IPS DF 4.7 (cell line): ENCODE measurements around the gene CSGALNACT2.
"Not testable (repeated sequence)": the region's sequence is repeated elsewhere in the genome, so short reads cannot be mapped to it uniquely, and the experiment has no call there.

ENCODE experiments used
- DNase-seq: peaks from one replicate; pipeline ENCODE4 v3.0.0-alpha.2; 2013; ENCODE audit warnings: low spot score; ENCODE audit errors: extremely low read depth

Gene CSGALNACT2

DNA sequence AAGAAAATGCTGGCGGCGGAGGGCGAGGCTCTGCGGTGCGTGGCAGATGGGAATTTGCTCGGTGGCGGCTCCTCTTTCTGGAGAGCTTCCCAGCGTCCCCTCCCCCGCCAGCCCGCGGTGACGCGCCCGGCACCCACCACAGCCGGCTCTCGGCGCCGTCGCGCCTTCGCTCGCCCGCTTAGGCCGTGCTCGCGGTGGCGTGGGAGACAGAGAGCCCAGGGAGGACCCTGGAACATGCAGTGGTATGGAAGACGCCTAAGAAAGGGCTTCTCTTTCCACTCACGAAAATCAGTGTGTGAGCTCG lies 576 bp upstream of the CSGALNACT2 start:
- no peak for DNase-seq

DNA sequence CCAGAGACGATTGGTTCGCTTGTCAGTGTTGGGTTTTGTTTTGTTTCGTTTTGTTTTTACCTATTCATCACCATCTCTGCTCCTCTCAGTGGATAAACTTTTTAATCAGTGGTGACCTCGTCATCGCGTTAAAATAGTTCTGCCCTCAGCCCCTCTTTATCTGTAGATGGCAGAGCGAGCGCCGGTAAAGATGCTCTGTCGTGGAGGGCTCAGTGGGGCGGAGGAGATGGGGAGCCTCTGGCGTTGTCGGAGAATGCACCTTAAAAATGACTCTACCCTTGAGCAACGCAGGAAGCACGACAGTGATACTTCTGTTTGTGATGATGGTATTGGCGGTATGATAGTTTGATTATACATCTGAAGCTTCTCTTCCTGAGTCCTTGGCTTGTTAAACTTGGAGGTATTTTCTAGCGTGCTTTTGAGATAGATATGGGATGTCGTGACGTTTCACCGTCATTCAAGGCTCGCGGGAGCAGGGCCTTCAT lies 554 bp downstream of the CSGALNACT2 start:
- DNase-seq: no peak

DNA sequence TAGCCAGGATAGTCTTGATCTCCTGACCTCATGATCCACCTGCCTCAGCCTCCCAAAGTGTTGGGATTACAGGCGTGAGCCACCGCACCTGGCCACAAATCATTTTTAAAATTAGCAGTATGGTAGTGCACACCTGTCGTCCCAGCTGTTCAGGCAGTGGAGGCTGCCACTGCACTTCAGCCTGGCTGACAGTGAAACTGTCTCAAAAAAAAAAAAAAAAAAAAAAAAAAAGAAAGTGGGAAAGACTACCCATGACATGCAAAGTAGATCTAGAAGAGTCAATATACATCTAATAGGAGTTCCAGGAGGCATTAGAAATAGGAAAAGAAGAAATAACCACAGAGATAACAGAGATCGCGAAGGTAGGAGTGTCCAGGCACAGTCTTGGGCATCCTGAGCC lies 3.2 kb downstream of the CSGALNACT2 start:
- DNase-seq: no peak

DNA sequence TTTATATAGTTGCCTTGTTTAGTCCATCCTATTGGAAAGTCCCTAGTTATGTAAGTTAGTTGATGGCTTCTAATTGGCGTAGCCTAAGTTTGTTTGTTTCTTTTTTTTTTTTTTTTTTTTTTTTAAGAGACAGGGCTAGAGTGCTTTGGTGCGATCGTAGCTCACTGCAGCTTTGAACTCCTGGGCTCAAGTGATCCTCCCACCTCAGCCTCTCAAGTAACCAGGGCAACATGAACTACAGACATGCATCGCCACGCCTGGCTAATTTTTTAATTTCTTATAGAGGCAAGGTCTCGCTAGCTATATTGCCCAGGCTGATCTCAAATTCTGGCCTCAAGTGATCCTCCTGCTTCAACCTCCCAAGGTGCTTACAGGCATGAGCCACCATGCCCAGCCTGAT lies 7.1 kb downstream of the CSGALNACT2 start:
- DNase-seq: no peak

DNA sequence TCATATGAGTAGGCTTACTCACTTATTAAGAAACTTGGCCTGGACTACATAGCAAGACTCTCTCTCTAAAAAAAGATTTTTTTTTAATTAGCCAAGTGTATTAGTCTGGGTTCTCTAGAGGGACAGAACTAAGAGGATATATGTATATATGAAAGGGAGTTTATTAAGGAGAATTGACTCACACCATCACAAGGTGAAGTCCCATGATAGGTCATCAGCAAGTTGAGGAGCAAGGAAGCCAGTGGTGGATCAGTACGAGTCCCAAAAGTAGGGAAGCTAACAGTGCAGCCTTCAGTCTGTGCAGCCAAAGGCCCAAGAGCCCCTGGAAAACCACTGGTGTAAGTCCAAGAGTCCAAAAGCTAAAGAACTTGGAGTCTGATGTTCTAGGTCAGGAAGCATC lies 7.7 kb downstream of the CSGALNACT2 start:
- DNase-seq: not testable (repeated sequence)

DNA sequence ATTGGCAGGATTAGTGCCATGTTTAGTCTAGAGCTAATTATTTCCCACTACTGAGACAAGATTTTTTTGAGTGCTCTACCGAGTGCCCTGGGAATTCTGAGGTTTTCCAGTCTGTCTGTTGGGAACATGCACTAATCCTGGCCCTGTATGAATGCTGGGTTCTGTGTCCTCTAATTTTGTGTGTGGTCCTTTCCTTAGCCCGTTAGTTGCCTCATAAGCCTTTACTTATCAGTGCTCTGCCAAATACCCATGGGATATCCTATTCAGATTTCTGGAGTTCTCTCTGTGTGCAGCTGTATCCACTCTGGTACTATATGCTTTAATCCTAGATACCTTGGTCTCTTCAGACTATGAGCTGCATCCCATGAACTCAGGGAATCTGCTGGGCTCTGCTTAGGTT lies 13.1 kb downstream of the CSGALNACT2 start:
- no peak for DNase-seq

DNA sequence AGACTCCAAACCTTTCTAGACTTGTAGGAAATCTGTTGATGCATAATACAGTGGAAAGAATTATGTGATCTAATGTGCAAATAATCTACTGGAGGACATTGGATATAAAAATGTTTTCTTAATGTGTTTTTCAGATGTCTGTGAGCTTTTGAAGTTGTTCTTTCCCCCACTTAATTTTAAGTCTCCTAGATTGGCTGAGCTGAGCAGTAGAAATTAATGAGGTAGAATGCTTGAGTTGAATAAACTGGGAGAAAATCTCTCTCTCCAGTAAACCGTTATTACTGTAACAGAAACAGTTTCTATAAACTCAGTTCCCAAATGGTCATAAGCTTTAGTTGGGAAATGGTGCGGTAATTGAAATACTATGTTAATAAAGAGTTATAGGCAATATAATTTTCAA lies 15.7 kb downstream of the CSGALNACT2 start:
- DNase-seq: no peak

DNA sequence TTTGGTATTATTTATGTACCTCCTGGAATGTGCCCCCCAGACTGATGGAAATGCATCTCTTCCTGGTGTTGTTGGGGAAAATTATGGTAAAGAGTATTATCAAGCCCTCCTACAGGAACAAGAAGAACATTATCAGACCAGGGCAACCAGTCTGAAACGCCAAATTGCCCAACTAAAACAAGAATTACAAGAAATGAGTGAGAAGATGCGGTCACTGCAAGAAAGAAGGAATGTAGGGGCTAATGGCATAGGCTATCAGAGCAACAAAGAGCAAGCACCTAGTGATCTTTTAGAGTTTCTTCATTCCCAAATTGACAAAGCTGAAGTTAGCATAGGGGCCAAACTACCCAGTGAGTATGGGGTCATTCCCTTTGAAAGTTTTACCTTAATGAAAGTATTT lies 17.0 kb downstream of the CSGALNACT2 start:
- no peak for DNase-seq

DNA sequence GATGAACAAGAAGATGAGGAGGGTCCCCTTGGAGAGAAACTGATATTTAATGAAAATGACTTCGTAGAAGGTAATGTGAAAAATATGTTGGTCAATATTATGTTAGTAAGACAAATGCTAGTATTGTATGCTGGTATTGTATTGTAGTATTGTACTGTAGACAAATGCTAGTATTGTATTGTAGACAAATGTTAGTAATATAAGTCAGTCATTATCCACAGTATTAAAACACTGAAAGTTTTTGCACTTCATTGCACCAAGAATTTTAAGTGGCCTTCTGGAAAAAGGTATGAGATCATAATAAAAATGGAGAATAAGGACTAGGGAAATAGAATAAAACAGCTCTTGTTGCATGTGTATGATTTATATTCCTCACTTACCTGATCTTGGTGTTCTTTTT lies 17.5 kb downstream of the CSGALNACT2 start:
- DNase-seq: no peak

DNA sequence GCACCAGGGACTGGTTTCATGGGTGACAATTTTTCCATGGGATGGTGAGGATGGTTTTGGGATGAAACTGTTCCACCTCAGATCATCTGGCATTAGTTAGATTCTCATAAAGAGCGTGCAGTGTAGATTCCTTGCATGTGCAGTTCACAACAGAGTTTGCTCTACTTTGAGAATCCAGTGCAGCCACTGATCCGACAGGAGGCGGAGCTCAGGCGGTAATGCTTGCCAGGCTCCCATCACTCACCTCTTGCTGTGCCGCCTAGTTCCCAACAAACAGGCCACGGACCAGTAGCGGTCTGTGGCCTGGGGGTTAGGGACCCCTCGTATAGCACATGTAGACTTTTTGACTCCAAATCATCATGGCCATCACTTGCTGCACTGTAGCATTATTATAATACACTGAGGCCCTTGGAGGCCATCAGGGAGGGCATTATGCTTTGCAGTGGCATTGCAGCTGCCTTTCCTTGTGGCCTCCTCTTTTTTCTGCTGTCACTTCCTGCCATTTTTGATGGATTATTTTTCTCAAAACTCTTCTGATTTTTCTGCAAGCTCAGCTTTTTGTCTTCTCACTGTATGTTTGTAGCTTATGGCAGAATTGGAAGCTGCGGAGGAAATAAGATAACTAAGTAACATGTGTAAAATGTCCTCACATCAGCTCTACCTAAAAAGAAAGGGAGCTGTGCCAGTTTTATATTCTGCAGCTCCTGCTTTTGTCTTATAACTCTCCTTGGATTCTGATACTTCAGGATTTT lies 18.5 kb downstream of the CSGALNACT2 start:
- DNase-seq: no peak

DNA sequence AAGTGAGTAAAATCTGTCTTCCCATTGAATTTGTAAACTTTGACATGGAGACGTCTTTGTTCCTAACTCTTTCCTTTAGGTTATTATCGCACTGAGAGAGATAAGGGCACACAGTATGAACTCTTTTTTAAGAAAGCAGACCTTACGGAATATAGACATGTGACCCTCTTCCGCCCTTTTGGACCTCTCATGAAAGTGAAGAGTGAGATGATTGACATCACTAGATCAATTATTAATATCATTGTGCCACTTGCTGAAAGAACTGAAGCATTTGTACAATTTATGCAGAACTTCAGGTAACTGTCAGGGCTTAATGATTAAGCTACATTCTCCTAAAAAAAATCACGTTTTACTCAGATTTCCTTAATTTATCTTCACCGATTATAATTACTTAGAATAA lies 20.4 kb downstream of the CSGALNACT2 start:
- no peak for DNase-seq

DNA sequence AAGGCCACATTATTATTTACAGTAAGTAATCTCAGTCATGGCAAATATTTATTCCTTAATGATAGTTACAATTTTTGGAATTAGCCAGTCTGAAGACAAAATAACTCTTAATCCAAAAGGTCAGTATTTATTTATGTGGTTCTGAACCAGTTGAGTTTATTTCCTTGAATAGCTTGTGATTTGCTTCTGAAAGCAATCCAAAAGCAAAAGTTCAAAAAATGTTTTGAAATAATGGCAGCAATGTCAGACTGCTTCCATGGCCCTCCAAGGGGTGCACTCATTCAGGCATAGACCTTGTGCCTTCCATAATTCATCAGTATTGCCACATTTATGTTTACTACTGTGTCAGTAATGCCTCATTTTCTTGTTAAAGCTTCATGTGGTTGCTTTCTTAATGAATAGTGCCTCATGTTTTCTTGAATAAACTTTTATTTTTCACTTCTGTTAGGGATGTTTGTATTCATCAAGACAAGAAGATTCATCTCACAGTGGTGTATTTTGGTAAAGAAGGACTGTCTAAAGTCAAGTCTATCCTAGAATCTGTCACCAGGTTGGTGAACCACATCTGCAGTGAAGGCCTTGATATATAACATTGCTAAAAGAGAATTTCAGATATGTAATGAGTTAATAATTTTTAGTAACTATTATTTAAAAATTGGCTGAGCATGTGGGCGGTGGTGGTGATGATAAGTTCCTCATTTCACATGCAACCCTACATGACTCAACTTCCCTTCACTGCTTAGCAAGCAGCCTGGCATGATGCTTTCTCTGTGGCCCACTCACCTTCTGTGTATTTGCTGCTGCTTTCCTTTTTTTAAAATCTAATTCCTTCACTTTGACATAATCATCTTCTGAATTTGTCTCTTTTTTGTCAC lies 22.0 kb downstream of the CSGALNACT2 start:
- DNase-seq: no peak

DNA sequence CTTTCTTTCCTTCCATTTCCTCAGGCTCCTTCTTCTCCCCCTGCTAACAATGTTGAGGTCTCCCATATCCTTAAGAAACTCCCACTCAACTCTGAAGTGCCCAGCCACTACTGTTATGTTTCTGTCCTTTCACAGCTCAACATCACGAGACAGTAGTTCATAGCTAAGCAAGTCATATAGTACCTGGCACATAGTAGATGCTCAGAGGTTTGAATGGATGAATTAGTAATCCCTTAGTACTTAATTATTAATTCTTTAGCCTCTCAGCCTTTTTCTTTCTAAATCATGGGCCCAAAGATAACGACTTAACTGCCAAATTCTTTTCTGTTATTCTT lies 22.6 kb downstream of the CSGALNACT2 start:
- no peak for DNase-seq

DNA sequence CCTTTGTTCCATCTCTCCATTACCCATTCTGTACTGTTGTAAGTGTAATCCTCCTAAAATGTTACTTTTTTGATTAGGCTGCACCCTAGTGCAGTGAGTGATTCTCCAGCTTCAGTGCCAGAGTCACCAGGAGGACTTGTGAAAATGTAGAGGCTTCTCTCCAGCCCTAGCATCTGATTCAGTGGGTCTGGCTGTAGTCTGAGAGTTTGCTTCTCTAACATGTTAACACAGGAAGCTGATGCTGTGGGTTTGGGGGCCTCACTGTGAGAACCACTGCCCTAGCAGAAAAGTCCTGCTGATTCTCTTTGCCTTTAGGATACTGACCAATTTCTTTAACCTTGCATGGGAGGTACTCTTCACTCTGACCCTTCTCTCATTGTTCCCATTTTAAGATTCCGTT lies 24.4 kb downstream of the CSGALNACT2 start:
- DNase-seq: no peak

DNA sequence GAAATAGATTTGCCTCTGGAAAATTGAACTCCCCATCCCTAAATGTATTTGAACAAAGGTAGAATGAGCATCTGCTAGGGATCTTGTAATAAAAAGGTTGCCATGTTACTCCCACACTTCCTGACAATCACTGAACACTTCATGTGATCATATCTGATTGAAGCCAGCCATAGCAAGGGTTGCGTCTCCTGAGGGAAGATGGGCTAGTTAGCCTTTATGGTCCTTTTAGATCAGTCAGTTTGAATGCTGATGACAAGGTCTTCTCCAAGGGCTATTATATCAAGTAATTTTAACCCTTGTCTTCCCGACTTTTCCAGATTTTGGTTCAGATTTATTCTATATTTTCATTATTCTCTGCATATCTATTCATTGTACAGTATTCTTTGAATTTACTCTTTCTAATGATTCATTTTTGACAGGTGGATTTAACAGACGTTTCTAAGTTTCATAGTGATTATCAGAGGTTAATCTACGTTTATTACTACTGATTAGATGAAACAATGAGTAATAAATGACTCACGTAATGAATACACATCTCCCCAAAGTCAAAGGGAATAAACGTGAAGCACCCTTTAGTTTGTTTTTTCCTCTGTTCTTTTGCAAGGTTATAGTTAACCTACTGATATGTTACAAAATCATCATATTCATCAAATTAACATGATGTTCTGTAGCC lies 28.1 kb downstream of the CSGALNACT2 start:
- no peak for DNase-seq

DNA sequence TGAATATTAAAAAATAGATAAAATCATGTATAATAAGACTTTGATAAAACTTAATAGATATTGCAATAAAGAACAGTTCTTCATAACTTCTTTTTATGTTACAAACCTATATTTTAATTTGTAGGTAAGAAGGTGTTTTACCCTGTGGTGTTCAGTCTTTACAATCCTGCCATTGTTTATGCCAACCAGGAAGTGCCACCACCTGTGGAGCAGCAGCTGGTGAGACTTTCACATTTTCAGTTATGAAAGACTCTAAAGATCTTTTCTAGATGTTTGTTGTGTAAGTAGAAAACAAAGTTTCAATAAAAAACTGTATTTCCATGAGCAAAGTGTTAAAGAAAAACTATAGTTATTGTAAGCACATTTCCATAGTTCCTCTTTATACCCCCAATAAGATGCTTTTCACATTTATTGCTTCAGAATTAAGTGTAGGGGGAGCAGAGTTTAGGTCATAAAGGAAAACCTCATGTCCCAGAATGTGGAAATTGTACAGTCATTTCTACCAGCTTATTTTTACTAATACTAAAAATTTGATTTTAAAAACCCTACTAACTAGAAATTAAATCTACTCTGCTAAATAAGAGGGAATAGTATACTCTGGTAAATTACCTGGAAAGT lies 28.7 kb downstream of the CSGALNACT2 start:
- DNase-seq: no peak

DNA sequence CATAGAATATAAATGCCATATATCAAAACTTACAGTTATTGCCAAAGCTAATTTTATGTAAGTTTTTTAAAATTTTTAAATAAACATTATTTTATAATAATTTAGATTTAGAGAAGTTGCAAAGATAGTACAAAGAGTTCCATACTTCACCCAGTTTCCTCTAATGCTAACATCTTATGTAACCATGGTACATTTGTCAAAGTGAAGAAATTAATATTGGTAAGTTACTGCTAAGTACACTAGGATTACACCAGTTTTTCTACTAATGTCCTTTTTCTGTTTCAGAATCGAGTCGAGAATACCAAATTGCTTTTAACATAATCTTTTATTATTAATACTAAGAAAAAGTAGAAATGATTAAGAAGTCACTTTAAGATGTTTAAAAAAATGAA lies 29.2 kb downstream of the CSGALNACT2 start:
- no peak for DNase-seq

DNA sequence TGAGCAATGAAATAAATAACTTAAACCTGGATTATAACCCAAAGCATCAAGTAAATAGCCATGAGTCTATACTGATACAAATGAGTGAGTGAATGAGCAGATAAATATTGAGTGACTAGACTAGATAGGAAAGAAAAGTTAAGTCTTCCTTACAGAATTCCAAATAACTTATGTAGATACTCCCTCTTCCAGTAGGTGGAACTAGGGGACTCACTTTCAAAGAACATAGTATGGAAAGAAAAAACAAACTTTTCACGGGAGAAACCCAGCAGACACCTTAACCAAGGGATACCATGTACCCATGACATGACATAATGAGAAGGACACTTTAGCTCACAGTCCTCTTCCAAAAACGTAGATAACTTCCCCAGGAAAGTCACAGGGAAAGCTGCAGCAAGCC lies 32.2 kb downstream of the CSGALNACT2 start:
- no peak for DNase-seq

DNA sequence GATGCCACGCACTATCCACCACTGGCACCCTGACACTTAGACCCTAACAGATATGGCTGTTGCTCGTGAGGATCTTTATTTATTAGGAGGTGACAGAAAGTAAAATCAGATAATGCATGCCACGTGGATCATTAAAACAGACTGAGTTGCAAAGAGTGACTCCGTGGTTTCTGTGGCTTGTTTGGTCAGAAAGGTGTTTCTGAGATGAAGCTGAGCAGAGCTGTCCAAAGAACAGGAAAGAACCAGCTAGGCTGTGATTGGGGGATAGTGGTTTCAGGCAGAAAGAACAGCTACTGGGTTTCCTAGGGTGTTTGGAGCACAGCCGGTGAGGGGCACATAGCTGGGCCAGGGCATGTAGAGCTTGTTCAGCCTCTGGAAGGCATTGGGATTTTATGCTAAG lies 34.4 kb downstream of the CSGALNACT2 start:
- DNase-seq: no peak

DNA sequence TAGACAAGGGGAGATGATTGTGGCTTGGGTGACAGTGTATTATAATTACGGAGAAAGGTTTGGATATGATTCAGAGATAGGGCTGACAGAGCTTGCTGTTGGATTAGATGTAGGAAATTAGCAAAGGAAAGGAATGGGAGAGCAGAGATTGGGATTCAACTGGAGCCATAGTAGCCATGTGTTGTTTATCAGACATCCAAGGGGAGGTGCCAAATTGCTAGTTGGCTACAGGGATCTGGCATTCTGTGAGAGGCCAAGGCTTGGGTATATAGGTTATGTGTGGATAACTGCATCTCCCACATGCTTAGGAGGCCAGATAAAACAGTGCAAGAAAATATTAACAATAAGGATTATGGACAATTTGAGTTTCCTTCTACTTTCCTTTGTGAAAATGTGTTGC lies 34.9 kb downstream of the CSGALNACT2 start:
- DNase-seq: no peak

DNA sequence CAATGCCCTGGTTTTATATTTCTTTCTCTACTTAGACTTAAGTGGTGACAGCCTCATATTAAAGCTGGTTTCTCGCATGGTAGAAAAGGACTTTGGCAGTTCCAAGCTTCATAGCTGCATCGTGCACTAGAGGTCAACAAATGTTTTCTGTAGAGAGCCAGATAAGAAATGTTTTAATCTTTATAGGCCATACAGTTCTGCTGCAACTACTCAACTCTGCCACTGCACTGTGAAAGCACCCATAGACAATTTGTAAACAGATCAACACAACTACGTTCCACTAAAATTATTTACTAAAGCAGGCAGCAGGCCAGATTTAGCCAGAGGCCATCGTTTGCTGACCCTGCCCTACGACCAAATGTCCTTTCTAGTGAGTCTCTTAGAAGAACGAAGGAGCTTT lies 36.7 kb downstream of the CSGALNACT2 start:
- no peak for DNase-seq

DNA sequence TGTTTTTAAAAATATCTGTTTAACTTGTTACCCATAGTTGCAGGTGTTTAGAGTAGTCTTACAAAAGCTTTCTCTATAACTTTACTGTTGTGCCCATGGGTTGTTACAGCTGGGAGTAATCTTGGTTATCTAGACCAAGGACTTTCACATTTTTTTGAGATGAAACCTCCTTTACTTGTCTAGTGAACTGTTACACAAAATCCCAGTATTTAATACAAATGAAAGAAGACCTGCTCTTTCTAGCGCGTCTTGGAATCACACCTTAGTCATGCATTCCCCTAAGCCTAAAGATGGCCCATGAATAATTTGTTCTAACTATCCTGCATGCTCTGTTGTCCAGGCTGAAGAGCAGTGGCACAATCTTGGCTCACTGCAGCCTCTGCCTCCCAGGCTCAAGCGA lies 38.0 kb downstream of the CSGALNACT2 start:
- DNase-seq: no peak
